ENCODE results near the gene ZNF524.

Gene ZNF524

DNA sequence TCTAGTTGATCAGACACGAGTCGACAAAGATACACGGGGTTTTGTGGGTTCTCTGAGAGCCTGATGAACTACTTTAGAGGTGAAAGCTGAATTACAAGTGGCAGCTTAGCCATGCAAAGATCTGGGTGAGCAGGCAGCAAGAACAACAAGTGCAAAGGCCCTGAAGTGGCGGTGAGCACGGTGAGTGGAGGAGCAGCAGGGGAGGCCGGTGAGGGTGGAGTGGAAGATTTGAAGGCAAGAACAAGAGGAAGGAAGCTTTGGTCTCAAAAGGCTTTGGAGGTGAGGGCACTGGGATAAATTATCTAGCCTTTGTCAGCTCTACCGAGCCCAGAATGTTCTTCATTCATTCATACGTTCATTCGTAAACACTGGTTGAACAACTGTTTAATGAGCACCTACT, 6.7 kb downstream of the ZNF524 start:
- H4K20me1 ChIP-seq (ENCODE audit: insufficient read depth, low read length), result no peaks in the 10 kb centered on the region
- TF ChIP-seq, protein P1, sequence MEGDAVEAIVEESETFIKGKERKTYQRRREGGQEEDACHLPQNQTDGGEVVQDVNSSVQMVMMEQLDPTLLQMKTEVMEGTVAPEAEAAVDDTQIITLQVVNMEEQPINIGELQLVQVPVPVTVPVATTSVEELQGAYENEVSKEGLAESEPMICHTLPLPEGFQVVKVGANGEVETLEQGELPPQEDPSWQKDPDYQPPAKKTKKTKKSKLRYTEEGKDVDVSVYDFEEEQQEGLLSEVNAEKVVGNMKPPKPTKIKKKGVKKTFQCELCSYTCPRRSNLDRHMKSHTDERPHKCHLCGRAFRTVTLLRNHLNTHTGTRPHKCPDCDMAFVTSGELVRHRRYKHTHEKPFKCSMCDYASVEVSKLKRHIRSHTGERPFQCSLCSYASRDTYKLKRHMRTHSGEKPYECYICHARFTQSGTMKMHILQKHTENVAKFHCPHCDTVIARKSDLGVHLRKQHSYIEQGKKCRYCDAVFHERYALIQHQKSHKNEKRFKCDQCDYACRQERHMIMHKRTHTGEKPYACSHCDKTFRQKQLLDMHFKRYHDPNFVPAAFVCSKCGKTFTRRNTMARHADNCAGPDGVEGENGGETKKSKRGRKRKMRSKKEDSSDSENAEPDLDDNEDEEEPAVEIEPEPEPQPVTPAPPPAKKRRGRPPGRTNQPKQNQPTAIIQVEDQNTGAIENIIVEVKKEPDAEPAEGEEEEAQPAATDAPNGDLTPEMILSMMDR (IDR thresholded peaks at IDR 0.05; ENCODE audit: low read length), result no peak
- no peak for TF ChIP-seq EZH2 (optimal IDR thresholded peaks at IDR 0.05; ENCODE audit: low read depth, low read length)
- no peak for TF ChIP-seq EZH2phosphoT487 (IDR thresholded peaks at IDR 0.05; ENCODE audit: low read length)
- no peaks in the 10 kb centered on the region for H3K9me2 ChIP-seq (replicated peaks; ENCODE audit: insufficient read depth, low read length)
- H3K4me3 ChIP-seq (ENCODE audit: low read length), result peak overlapping the region; percentile 67
- H3K79me2 ChIP-seq (ENCODE audit: low read length), result peaks cover 43% of the 10 kb centered on the region
- H3K27me3 ChIP-seq (replicated peaks; ENCODE audit: insufficient read depth, low read length), result no peaks in the 10 kb centered on the region
- H3K27ac ChIP-seq (ENCODE audit: low read length), result no peak overlapping the region
- H2AFZ ChIP-seq (ENCODE audit: low read length), result 0 out of 2 replicates have a peak overlapping the region, but pooled peaks have one; percentile 1
- no peaks in the 10 kb centered on the region for H3K9me3 ChIP-seq (replicated peaks; ENCODE audit: insufficient read depth, low read length)
- H3K4me2 ChIP-seq (ENCODE audit: low read depth, low read length), result peak overlapping the region; percentile 51
- H3K36me3 ChIP-seq (replicated peaks; ENCODE audit: insufficient read depth, low read length), result no peaks in the 10 kb centered on the region
- peaks cover 11% of the 10 kb centered on the region for H3K4me1 ChIP-seq (ENCODE audit: low read length)
- peaks cover 16% of the 10 kb centered on the region for H3F3A ChIP-seq (ENCODE audit: insufficient read depth, low read length)
- DNase-seq, result no peak
- H3K9ac ChIP-seq (ENCODE audit: low read length), result peak overlapping the region; percentile 74; the same call in 1 of the 2 replicates

DNA sequence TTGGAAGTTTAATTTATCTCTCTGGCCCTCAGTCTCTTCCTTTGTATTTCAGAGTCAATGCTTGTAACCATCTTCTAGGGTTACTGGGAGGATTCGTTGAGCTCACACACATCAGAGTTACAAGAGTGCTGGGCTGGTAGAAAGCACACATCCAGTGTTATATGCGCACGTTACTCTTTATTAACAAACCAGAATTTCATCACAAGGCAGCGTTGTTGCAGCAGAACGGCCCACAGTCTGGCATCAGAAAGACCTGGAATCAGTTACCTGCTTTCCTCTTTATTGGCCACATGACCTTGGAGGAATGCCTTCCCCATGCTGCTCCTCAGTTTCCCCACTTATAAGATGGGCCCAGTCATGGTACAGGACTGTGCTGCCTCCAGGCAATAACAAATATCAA, 9.2 kb downstream of the ZNF524 start:
- H3K4me3 ChIP-seq (ENCODE audit: low read length), result no peak overlapping the region
- peaks cover 11% of the 10 kb centered on the region for H3K4me1 ChIP-seq (ENCODE audit: low read length)
- peaks cover 15% of the 10 kb centered on the region for H3F3A ChIP-seq (ENCODE audit: insufficient read depth, low read length)
- H3K79me2 ChIP-seq (ENCODE audit: low read length), result peaks cover 46% of the 10 kb centered on the region
- DNase-seq, result no peak
- H3K27me3 ChIP-seq (replicated peaks; ENCODE audit: insufficient read depth, low read length), result no peaks in the 10 kb centered on the region
- no peaks in the 10 kb centered on the region for H3K9me3 ChIP-seq (replicated peaks; ENCODE audit: insufficient read depth, low read length)
- H4K20me1 ChIP-seq (ENCODE audit: insufficient read depth, low read length), result no peaks in the 10 kb centered on the region
- no peaks in the 10 kb centered on the region for H3K36me3 ChIP-seq (replicated peaks; ENCODE audit: insufficient read depth, low read length)
- H3K9me2 ChIP-seq (replicated peaks; ENCODE audit: insufficient read depth, low read length), result no peaks in the 10 kb centered on the region
- H3K27ac ChIP-seq (ENCODE audit: low read length), result no peak overlapping the region
- H2AFZ ChIP-seq (ENCODE audit: low read length), result no peak overlapping the region
- no peak overlapping the region for H3K9ac ChIP-seq (ENCODE audit: low read length)
- TF ChIP-seq, protein P1 (IDR thresholded peaks at IDR 0.05; ENCODE audit: low read length), result no peak
- no peak for TF ChIP-seq EZH2 (optimal IDR thresholded peaks at IDR 0.05; ENCODE audit: low read depth, low read length)
- no peak for TF ChIP-seq EZH2phosphoT487 (IDR thresholded peaks at IDR 0.05; ENCODE audit: low read length)
- H3K4me2 ChIP-seq (ENCODE audit: low read depth, low read length), result no peak overlapping the region

GRCh38 chr19:55611300-55611982, 11.4 kb downstream of the ZNF524 start:
- no peaks in the 10 kb centered on the region for H3K27me3 ChIP-seq (replicated peaks; ENCODE audit: insufficient read depth, low read length)
- no peak overlapping the region for H3K9ac ChIP-seq (ENCODE audit: low read length)
- no peaks in the 10 kb centered on the region for H3K9me2 ChIP-seq (replicated peaks; ENCODE audit: insufficient read depth, low read length)
- TF ChIP-seq EZH2phosphoT487 (IDR thresholded peaks at IDR 0.05; ENCODE audit: low read length), result no peak
- TF ChIP-seq, protein P1 (IDR thresholded peaks at IDR 0.05; ENCODE audit: low read length), result no peak
- no peak for TF ChIP-seq EZH2 (optimal IDR thresholded peaks at IDR 0.05; ENCODE audit: low read depth, low read length)
- H2AFZ ChIP-seq (ENCODE audit: low read length), result no peak overlapping the region
- no peaks in the 10 kb centered on the region for H3K36me3 ChIP-seq (replicated peaks; ENCODE audit: insufficient read depth, low read length)
- no peak overlapping the region for H3K27ac ChIP-seq (ENCODE audit: low read length)
- H3K79me2 ChIP-seq (ENCODE audit: low read length), result peaks cover 44% of the 10 kb centered on the region
- no peaks in the 10 kb centered on the region for H3K9me3 ChIP-seq (replicated peaks; ENCODE audit: insufficient read depth, low read length)
- H3K4me3 ChIP-seq (ENCODE audit: low read length), result no peak overlapping the region
- no peaks in the 10 kb centered on the region for H4K20me1 ChIP-seq (ENCODE audit: insufficient read depth, low read length)
- no peak for DNase-seq
- no peaks in the 10 kb centered on the region for H3F3A ChIP-seq (ENCODE audit: insufficient read depth, low read length)
- no peak overlapping the region for H3K4me2 ChIP-seq (ENCODE audit: low read depth, low read length)
- H3K4me1 ChIP-seq (ENCODE audit: low read length), result peaks cover 5% of the 10 kb centered on the region
